ENCODE data around the gene GLRA1. TPM values are rescaled to one million over a fixed set of nuclear protein-coding genes. Genes with fewer than 3 reads are reported as not detected.

The GLRA1 gene
- total RNA-seq, 1 experiment from 2014 or later: not detected

DNA sequence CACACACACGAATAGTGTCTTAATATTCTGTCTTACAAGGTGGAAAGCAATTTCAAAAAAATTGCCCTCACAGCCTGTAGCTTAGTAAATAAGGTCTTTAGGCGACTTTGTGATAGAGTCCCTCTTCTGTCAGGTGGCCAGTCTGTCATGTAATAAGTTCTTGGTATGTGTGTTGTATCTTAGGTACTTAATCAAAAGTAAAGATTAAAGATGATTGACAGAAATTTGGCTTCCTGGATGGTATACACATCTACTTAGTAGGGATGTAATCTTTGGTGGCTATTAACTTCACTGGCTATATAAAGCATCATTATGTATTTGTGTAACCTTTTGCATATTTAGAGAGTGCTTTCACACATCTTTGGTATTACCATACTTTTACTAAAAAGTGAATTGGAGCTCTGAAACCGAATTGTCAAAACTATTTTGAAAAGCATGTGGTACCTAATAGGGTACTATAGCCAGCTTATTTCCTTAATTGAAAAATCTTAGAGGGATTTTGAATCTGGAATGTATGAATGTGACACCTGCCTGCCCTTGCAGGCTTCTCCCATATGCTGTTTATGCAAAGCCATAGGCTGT is 149.5 kb downstream of the GLRA1 start:
- H4K20me1 ChIP-seq (ENCODE audit: insufficient read depth): peaks cover 66% of the 10 kb centered on the region

DNA sequence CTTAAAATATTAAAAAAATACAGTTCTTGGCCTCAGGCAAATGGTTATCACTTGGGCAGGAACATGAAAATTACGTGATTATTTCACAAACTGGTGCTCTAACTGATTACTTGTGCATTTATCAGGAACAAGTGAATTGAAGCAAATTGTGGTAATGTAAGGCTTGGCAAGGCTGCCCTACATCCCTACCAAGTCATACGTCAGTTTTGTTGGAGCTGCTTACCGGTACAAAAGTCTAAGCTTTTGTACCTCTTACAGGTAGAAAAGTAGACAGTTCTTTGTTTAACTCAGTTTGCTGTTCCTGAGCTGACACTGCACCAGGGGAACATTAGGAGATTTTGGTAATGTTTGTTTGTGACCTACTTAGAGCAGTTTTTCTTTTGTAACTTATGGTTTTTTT is 150.7 kb downstream of the GLRA1 start:
- no peak overlapping the region for H3K27ac ChIP-seq (ENCODE audit: low read depth, low read length)
- intact Hi-C loops (cut with micrococcal nuclease): no loop called here
- TF ChIP-seq, protein P1, sequence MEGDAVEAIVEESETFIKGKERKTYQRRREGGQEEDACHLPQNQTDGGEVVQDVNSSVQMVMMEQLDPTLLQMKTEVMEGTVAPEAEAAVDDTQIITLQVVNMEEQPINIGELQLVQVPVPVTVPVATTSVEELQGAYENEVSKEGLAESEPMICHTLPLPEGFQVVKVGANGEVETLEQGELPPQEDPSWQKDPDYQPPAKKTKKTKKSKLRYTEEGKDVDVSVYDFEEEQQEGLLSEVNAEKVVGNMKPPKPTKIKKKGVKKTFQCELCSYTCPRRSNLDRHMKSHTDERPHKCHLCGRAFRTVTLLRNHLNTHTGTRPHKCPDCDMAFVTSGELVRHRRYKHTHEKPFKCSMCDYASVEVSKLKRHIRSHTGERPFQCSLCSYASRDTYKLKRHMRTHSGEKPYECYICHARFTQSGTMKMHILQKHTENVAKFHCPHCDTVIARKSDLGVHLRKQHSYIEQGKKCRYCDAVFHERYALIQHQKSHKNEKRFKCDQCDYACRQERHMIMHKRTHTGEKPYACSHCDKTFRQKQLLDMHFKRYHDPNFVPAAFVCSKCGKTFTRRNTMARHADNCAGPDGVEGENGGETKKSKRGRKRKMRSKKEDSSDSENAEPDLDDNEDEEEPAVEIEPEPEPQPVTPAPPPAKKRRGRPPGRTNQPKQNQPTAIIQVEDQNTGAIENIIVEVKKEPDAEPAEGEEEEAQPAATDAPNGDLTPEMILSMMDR (IDR thresholded peaks at IDR 0.05 in 2 of 3, conservative IDR thresholded peaks at IDR 0.05 in 1 of 3; ENCODE audit: borderline replicate concordance in 1 of 3, insufficient read depth in 1 of 3, low read depth in 2 of 3, low read length in 2 of 3): no peak
- TF ChIP-seq CBX3 (IDR thresholded peaks at IDR 0.05; ENCODE audit: low read depth) (no peak), YY1 (IDR thresholded peaks at IDR 0.05; ENCODE audit: extremely low read depth, insufficient replicate concordance, low read depth, low read length) (no peak), TCF7L2 (IDR thresholded peaks at IDR 0.05; ENCODE audit: borderline replicate concordance, extremely low read depth, insufficient read depth, insufficient read length) (no peak), EGR1 (IDR thresholded peaks at IDR 0.05; ENCODE audit: low read depth) (no peak), ELF1 (IDR thresholded peaks at IDR 0.05; ENCODE audit: borderline replicate concordance, low read depth) (no peak), ZFX (IDR thresholded peaks at IDR 0.05) (no peak), FOSL1 (IDR thresholded peaks at IDR 0.05; ENCODE audit: low read depth) (no peak), SIN3A (IDR thresholded peaks at IDR 0.05; ENCODE audit: low read depth) (no peak), CEBPB (IDR thresholded peaks at IDR 0.05; ENCODE audit: low read depth) (no peak), SRF (IDR thresholded peaks at IDR 0.05; ENCODE audit: low read depth) (no peak), JUND (IDR thresholded peaks at IDR 0.05) (no peak)
- TF ChIP-seq, protein P2, sequence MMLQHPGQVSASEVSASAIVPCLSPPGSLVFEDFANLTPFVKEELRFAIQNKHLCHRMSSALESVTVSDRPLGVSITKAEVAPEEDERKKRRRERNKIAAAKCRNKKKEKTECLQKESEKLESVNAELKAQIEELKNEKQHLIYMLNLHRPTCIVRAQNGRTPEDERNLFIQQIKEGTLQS (IDR thresholded peaks at IDR 0.05): no peak
- TF ChIP-seq, protein P3, sequence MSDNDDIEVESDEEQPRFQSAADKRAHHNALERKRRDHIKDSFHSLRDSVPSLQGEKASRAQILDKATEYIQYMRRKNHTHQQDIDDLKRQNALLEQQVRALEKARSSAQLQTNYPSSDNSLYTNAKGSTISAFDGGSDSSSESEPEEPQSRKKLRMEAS (IDR thresholded peaks at IDR 0.05): no peak
- TF ChIP-seq, protein P4, sequence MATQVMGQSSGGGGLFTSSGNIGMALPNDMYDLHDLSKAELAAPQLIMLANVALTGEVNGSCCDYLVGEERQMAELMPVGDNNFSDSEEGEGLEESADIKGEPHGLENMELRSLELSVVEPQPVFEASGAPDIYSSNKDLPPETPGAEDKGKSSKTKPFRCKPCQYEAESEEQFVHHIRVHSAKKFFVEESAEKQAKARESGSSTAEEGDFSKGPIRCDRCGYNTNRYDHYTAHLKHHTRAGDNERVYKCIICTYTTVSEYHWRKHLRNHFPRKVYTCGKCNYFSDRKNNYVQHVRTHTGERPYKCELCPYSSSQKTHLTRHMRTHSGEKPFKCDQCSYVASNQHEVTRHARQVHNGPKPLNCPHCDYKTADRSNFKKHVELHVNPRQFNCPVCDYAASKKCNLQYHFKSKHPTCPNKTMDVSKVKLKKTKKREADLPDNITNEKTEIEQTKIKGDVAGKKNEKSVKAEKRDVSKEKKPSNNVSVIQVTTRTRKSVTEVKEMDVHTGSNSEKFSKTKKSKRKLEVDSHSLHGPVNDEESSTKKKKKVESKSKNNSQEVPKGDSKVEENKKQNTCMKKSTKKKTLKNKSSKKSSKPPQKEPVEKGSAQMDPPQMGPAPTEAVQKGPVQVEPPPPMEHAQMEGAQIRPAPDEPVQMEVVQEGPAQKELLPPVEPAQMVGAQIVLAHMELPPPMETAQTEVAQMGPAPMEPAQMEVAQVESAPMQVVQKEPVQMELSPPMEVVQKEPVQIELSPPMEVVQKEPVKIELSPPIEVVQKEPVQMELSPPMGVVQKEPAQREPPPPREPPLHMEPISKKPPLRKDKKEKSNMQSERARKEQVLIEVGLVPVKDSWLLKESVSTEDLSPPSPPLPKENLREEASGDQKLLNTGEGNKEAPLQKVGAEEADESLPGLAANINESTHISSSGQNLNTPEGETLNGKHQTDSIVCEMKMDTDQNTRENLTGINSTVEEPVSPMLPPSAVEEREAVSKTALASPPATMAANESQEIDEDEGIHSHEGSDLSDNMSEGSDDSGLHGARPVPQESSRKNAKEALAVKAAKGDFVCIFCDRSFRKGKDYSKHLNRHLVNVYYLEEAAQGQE (IDR thresholded peaks at IDR 0.05; ENCODE audit: low read depth): no peak

More for the DNA sequence above, 149.5 kb downstream of the GLRA1 start:
- H3K9ac ChIP-seq (ENCODE audit: low read length): no peak overlapping the region
- TF ChIP-seq ZNF274 (IDR thresholded peaks at IDR 0.05; ENCODE audit: low read depth, low read length): no peak
- intact Hi-C loops (cut with micrococcal nuclease): no loop called here
- no peaks in the 10 kb centered on the region for H3K9me2 ChIP-seq (ENCODE audit: insufficient read depth)
- RAD21 ChIA-PET (ENCODE audit: low non-redundant PET in 1 of 2, low total read pairs in 2 of 2, uncharacterized antibody in 2 of 2, unreplicated experiment in 2 of 2): no interaction called here
- no TSS peak for BruUV-seq (replicated peaks)
- no peak overlapping the region for H3K4me2 ChIP-seq (ENCODE audit: low read length)
- H3K27me3 ChIP-seq (ENCODE audit: insufficient read depth, low read length): no peaks in the 10 kb centered on the region
- no peak overlapping the region for H3K27ac ChIP-seq (ENCODE audit: low read depth, low read length)
- H3K4me3 ChIP-seq (replicated peaks in 1 of 2; ENCODE audit: low read depth in 1 of 2, low read length in 2 of 2): no peak overlapping the region
- peaks cover 10 to 23% of the 10 kb centered on the region in 2 experiments; a peak in 3 of 4 replicates for H3K4me1 ChIP-seq (ENCODE audit: control insufficient read depth in 1 of 2, insufficient read depth in 2 of 2, low read length in 2 of 2)
- DNase-seq (ENCODE audit: low read depth, low spot score): no peak
- H3K79me2 ChIP-seq (ENCODE audit: insufficient read depth, low read length): peaks cover 85% of the 10 kb centered on the region
- POLR2A ChIA-PET: no interaction called here
- no peak overlapping the region for H2AFZ ChIP-seq (ENCODE audit: low read depth, low read length, poor library complexity, severe bottlenecking)
- no peak for ATAC-seq
- CTCF ChIA-PET: no interaction called here
- no peaks in the 10 kb centered on the region for H3K9me3 ChIP-seq (ENCODE audit: control insufficient read depth in 1 of 2, insufficient read depth in 1 of 2, low read depth in 1 of 2, low read length in 2 of 2)
- peaks cover 9 to 13% of the 10 kb centered on the region in 2 experiments; a peak in 3 of 4 replicates for H3K36me3 ChIP-seq (ENCODE audit: control insufficient read depth in 1 of 2, insufficient read depth in 2 of 2, low read length in 2 of 2)

More for the DNA sequence above, 150.7 kb downstream of the GLRA1 start:
- ChIA-PET RAD21 (ENCODE audit: low non-redundant PET in 1 of 2, low total read pairs in 2 of 2, uncharacterized antibody in 2 of 2, unreplicated experiment in 2 of 2) (no interaction called here), POLR2A (no interaction called here), CTCF (no interaction called here)
- H4K20me1 ChIP-seq (ENCODE audit: insufficient read depth): peaks cover 55% of the 10 kb centered on the region
- H2AFZ ChIP-seq (ENCODE audit: low read depth, low read length, poor library complexity, severe bottlenecking): no peak overlapping the region
- H3K4me2 ChIP-seq (ENCODE audit: low read length): peak overlapping the region; percentile 77
- H3K9me3 ChIP-seq (ENCODE audit: control insufficient read depth in 1 of 2, insufficient read depth in 1 of 2, low read depth in 1 of 2, low read length in 2 of 2): no peaks in the 10 kb centered on the region
- H3K9me2 ChIP-seq (ENCODE audit: insufficient read depth): no peaks in the 10 kb centered on the region
- peaks cover 75% of the 10 kb centered on the region for H3K79me2 ChIP-seq (ENCODE audit: insufficient read depth, low read length)
- peaks cover 10 to 26% of the 10 kb centered on the region in 2 experiments; a peak in 3 of 4 replicates for H3K4me1 ChIP-seq (ENCODE audit: control insufficient read depth in 1 of 2, insufficient read depth in 2 of 2, low read length in 2 of 2)
- peaks cover 9 to 13% of the 10 kb centered on the region in 2 experiments; a peak in 3 of 4 replicates for H3K36me3 ChIP-seq (ENCODE audit: control insufficient read depth in 1 of 2, insufficient read depth in 2 of 2, low read length in 2 of 2)
- H3K4me3 ChIP-seq (replicated peaks in 1 of 2; ENCODE audit: low read depth in 1 of 2, low read length in 2 of 2): peak overlapping the region in 1 of 2 experiments; percentile 79; a peak in 1 of 4 replicates
- no peaks in the 10 kb centered on the region for H3K27me3 ChIP-seq (ENCODE audit: insufficient read depth, low read length)
- H3K9ac ChIP-seq (ENCODE audit: low read length): 0 out of 2 replicates have a peak overlapping the region, but pooled peaks have one; percentile 99
- BruUV-seq (replicated peaks): no TSS peak
- no peak for ATAC-seq
- DNase-seq (ENCODE audit: low read depth, low spot score): no peak
